IMR-90 (cell line): ENCODE results near the gene PEX26.

Source experiments
- MAFK ChIP-seq: IDR thresholded peaks from 2 replicates; pipeline ENCODE4 v1.6.1; 2012; ENCODE audit warnings: low read depth, low read length, improper control_type of control experiment
- POLR2A ChIP-seq: IDR thresholded peaks from 2 replicates; pipeline ENCODE4 v1.6.1; 2012; ENCODE audit warnings: mild to moderate bottlenecking, low read depth, low read length
- TF ChIP-seq, protein P1 (sequence below): conservative IDR thresholded peaks from 2 replicates; pipeline ENCODE4 v1.5.1; 2012; ENCODE audit warnings: mild to moderate bottlenecking, low read depth, low read length, improper control_type of control experiment
- TF ChIP-seq, protein P2 (sequence below): fragments of 150-350 bp; IDR thresholded peaks from 2 replicates; pipeline ENCODE4 v1.6.1; 2017; ENCODE audit warnings: mild to moderate bottlenecking, antibody characterized with exemption, low read length, low read depth

DNA sequence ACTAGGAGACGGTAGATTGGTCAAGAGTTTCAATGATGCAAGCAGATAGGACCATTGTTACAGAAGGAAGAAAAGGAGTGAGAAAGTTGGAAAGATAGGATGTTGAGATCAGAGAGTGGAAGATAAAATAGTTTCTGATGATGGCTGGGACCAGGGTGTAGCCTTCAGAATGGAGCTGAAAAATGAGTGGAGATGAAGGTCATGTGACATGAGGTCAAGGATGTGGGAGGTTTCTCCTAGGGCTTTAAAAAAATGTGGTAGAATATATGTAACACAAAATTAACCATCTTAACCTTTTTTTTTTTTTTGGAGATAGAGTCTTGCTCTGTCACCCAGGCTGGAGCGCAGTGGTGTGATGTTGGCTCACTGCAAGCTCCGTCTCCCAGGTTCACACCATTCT, 18.3 kb upstream of the PEX26 start:
- TF ChIP-seq, protein P1, sequence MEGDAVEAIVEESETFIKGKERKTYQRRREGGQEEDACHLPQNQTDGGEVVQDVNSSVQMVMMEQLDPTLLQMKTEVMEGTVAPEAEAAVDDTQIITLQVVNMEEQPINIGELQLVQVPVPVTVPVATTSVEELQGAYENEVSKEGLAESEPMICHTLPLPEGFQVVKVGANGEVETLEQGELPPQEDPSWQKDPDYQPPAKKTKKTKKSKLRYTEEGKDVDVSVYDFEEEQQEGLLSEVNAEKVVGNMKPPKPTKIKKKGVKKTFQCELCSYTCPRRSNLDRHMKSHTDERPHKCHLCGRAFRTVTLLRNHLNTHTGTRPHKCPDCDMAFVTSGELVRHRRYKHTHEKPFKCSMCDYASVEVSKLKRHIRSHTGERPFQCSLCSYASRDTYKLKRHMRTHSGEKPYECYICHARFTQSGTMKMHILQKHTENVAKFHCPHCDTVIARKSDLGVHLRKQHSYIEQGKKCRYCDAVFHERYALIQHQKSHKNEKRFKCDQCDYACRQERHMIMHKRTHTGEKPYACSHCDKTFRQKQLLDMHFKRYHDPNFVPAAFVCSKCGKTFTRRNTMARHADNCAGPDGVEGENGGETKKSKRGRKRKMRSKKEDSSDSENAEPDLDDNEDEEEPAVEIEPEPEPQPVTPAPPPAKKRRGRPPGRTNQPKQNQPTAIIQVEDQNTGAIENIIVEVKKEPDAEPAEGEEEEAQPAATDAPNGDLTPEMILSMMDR, result no peak
- TF ChIP-seq MAFK (no peak), POLR2A (no peak)
- TF ChIP-seq, protein P2, sequence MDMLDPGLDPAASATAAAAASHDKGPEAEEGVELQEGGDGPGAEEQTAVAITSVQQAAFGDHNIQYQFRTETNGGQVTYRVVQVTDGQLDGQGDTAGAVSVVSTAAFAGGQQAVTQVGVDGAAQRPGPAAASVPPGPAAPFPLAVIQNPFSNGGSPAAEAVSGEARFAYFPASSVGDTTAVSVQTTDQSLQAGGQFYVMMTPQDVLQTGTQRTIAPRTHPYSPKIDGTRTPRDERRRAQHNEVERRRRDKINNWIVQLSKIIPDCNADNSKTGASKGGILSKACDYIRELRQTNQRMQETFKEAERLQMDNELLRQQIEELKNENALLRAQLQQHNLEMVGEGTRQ, result no peak
